Panc1 (cell line): Measurements from ENCODE around the gene GULP1. TPM values are rescaled to one million over a fixed set of nuclear protein-coding genes. Genes with fewer than 3 reads are reported as not detected.

Experiments used
- ATAC-seq: fragments of 200-7000 bp; cut with Tn5 transposase; 2 replicates; pipeline ENCODE4 v1.9.1; 2020; ENCODE audit warnings: mild to moderate bottlenecking, moderate library complexity
- BruUV-seq: library from RNA; stranded (reverse); fragments of 400-500 nt; replicated peaks from 2 replicates; lab custom pipeline; 2021; lab: Mats Ljungman, UMichigan
- CTCF ChIA-PET: fragments of 300-600 bp; sonication (Branson Sonifier 250); formaldehyde crosslinking; loops from one replicate; lab custom pipeline; 2022; ENCODE audit warnings: antibody characterized with exemption; lab: Charles Lee
- POLR2A ChIA-PET: fragments of 300-600 bp; sonication (Branson Sonifier 250); formaldehyde crosslinking; loops from one replicate; lab custom pipeline; 2022; ENCODE audit warnings: antibody characterized with exemption; lab: Charles Lee
- DNase-seq: peaks from one replicate; pipeline ENCODE4 v3.0.0-alpha.2; 2010; ENCODE audit warnings: low read depth, low spot score
- H3K27ac ChIP-seq: 2 replicates; pipeline ENCODE4 v1.5.1; 2011; ENCODE audit warnings: mild to moderate bottlenecking, low read length, inconsistent platforms
- H3K27me3 ChIP-seq: fragments of 200-500 bp; sonication (Bioruptor generic); 2 replicates; pipeline ENCODE4 v1.6.0; 2014; ENCODE audit warnings: low read length, inconsistent platforms; ENCODE audit not compliant: control insufficient read depth, insufficient read depth
- H3K36me3 ChIP-seq: fragments of 200-500 bp; sonication (Bioruptor generic); 2 replicates; pipeline ENCODE4 v1.5.1; 2014; ENCODE audit warnings: inconsistent platforms, mild to moderate bottlenecking, low read length, moderate library complexity; ENCODE audit not compliant: control insufficient read depth, insufficient read depth
- H3K4me1 ChIP-seq: 2 replicates; pipeline ENCODE4 v1.5.1; 2011; ENCODE audit warnings: inconsistent platforms, mild to moderate bottlenecking, low read length, moderate library complexity; ENCODE audit not compliant: control insufficient read depth, insufficient read depth
- H3K4me3 ChIP-seq, 2 experiments: 2 replicates each; pipeline ENCODE4 v1.5.1; 2011 to 2012; ENCODE audit warnings: low read depth in 2 of 2, low read length in 2 of 2, mild to moderate bottlenecking in 2 of 2, inconsistent platforms in 1 of 2, moderate library complexity in 1 of 2
- H3K9me3 ChIP-seq: fragments of 200-500 bp; sonication (Bioruptor generic); 2 replicates; pipeline ENCODE4 v1.5.1; 2014; ENCODE audit warnings: low read depth, mild to moderate bottlenecking, inconsistent platforms, low read length, moderate library complexity; ENCODE audit not compliant: control insufficient read depth, insufficient read depth
- POLR2AphosphoS5 ChIP-seq: IDR thresholded peaks from 2 replicates; pipeline ENCODE4 v1.6.1; 2012; ENCODE audit warnings: mild to moderate bottlenecking, low read depth, low read length, moderate library complexity
- SIN3A ChIP-seq: IDR thresholded peaks from 2 replicates; pipeline ENCODE4 v1.6.1; 2012; ENCODE audit warnings: low read depth, mild to moderate bottlenecking, low read length, moderate library complexity, borderline replicate concordance; ENCODE audit not compliant: insufficient read depth
- TCF7L2 ChIP-seq: IDR thresholded peaks from 2 replicates; pipeline ENCODE4 v1.6.1; 2011; ENCODE audit warnings: mild to moderate bottlenecking, low read depth, low read length, inconsistent platforms
- in situ Hi-C: cut with HindIII; loops from 2 replicates; pipeline ENCODE4 v1.10.0; 2016; ENCODE audit warnings: low sequenced_read_pairs, low pct_unique_long_range_greater_than_20kb
- intact Hi-C: fragments of 100-400 bp; cut with micrococcal nuclease; formaldehyde crosslinking; loops from one replicate; pipeline ENCODE4 v1.10.0; 2022; ENCODE audit not compliant: unreplicated experiment
- total RNA-seq: library from RNA; stranded (reverse); gene quantifications from one replicate; pipeline ENCODE4 v1.2.1, GENCODE V29; 2021; ENCODE audit not compliant: unreplicated experiment
- TF ChIP-seq, protein P1 (sequence below), 2 experiments: IDR thresholded peaks; 2 replicates each; pipeline ENCODE4 v1.6.1; 2011 to 2012; ENCODE audit warnings: low read depth in 2 of 2, control low read depth in 1 of 2, low read length in 1 of 2, mild to moderate bottlenecking in 1 of 2, moderate library complexity in 1 of 2; ENCODE audit not compliant: insufficient read depth in 1 of 2
- TF ChIP-seq, protein P2 (sequence below): fragments of 450-650 bp; IDR thresholded peaks from 2 replicates; pipeline ENCODE4 v1.5.1; 2017; ENCODE audit warnings: mild to moderate bottlenecking

GULP1 gene
- total RNA-seq, 1 experiment from 2014 or later: 51.5 TPM

DNA sequence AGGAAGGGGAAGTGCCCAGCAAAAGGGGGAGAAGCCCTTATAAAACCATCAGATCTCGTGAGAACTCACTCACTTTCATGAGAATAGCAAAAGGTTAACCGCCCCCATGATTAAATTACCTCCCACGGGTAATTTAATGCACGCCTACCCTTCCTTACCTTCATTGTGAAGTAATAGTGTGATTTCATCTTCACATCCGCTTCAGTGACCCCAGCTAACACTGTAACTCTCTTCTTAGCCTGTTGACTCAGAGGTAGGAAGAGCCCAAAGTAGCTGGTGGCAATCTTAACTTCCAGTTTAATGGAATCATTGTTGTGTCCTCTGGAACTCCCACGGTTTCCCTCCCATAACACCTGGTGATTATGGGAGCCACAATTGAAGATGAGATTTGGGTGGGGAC, 120.5 kb downstream of the GULP1 start:
- in situ Hi-C loops (no loop called here), intact Hi-C loops (no loop called here)
- Histone ChIP-seq H3K27me3 (no peaks in the 10 kb centered on the region), H3K27ac (no peak overlapping the region), H3K4me1 (no peaks in the 10 kb centered on the region), H3K4me3 (no peak overlapping the region), H3K9me3 (peaks cover 2% of the 10 kb centered on the region; the same call in 1 of the 2 replicates), H3K36me3 (no peaks in the 10 kb centered on the region)
- TF ChIP-seq SIN3A (no peak), TCF7L2 (no peak), POLR2AphosphoS5 (no peak)
- TF ChIP-seq, protein P1, sequence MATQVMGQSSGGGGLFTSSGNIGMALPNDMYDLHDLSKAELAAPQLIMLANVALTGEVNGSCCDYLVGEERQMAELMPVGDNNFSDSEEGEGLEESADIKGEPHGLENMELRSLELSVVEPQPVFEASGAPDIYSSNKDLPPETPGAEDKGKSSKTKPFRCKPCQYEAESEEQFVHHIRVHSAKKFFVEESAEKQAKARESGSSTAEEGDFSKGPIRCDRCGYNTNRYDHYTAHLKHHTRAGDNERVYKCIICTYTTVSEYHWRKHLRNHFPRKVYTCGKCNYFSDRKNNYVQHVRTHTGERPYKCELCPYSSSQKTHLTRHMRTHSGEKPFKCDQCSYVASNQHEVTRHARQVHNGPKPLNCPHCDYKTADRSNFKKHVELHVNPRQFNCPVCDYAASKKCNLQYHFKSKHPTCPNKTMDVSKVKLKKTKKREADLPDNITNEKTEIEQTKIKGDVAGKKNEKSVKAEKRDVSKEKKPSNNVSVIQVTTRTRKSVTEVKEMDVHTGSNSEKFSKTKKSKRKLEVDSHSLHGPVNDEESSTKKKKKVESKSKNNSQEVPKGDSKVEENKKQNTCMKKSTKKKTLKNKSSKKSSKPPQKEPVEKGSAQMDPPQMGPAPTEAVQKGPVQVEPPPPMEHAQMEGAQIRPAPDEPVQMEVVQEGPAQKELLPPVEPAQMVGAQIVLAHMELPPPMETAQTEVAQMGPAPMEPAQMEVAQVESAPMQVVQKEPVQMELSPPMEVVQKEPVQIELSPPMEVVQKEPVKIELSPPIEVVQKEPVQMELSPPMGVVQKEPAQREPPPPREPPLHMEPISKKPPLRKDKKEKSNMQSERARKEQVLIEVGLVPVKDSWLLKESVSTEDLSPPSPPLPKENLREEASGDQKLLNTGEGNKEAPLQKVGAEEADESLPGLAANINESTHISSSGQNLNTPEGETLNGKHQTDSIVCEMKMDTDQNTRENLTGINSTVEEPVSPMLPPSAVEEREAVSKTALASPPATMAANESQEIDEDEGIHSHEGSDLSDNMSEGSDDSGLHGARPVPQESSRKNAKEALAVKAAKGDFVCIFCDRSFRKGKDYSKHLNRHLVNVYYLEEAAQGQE (IDR thresholded peaks at IDR 0.05; ENCODE audit: insufficient read depth in 1 of 2, low read depth in 2 of 2, low read length in 1 of 2): no peak
- TF ChIP-seq, protein P2, sequence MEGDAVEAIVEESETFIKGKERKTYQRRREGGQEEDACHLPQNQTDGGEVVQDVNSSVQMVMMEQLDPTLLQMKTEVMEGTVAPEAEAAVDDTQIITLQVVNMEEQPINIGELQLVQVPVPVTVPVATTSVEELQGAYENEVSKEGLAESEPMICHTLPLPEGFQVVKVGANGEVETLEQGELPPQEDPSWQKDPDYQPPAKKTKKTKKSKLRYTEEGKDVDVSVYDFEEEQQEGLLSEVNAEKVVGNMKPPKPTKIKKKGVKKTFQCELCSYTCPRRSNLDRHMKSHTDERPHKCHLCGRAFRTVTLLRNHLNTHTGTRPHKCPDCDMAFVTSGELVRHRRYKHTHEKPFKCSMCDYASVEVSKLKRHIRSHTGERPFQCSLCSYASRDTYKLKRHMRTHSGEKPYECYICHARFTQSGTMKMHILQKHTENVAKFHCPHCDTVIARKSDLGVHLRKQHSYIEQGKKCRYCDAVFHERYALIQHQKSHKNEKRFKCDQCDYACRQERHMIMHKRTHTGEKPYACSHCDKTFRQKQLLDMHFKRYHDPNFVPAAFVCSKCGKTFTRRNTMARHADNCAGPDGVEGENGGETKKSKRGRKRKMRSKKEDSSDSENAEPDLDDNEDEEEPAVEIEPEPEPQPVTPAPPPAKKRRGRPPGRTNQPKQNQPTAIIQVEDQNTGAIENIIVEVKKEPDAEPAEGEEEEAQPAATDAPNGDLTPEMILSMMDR: no peak
- no peak for DNase-seq
- POLR2A ChIA-PET: no interaction called here
- CTCF ChIA-PET: no interaction called here
- no TSS peak for BruUV-seq
- ATAC-seq: no peak

DNA sequence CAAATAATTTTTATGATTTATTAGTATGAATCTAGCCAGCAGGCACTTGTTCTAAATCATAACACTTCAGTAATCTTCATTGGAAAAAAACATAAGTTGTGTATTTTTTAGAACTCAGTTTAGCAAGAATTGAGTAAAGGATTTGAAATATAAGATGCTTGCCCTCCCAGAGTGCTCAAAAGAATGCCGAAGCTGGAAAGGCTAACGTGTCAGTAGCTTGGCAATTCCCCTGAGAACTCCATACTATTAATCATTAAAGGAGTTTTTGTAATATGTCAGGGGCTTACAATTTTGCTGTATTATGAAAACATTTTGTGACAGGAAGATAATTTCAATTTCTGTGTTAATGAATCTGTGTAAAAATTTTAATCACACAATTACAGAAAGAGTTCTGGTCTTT, 122.7 kb downstream of the GULP1 start:
- intact Hi-C loops (no loop called here), in situ Hi-C loops (no loop called here)
- Histone ChIP-seq H3K27ac (no peak overlapping the region), H3K27me3 (no peaks in the 10 kb centered on the region), H3K36me3 (no peaks in the 10 kb centered on the region), H3K4me3 (no peak overlapping the region), H3K9me3 (no peaks in the 10 kb centered on the region), H3K4me1 (no peaks in the 10 kb centered on the region)
- BruUV-seq: no TSS peak
- DNase-seq: no peak
- POLR2A ChIA-PET: no interaction called here
- ATAC-seq: no peak
- TF ChIP-seq, protein P1 (IDR thresholded peaks at IDR 0.05; ENCODE audit: insufficient read depth in 1 of 2, low read depth in 2 of 2, low read length in 1 of 2): no peak
- TF ChIP-seq SIN3A (no peak), TCF7L2 (no peak), POLR2AphosphoS5 (no peak)
- TF ChIP-seq, protein P2: no peak
- CTCF ChIA-PET: no interaction called here
